Right ventricle myocardium superior (tissue), 1 donor: ENCODE data around the gene TMCO4. TPM values are rescaled to one million over a fixed set of nuclear protein-coding genes. Genes with fewer than 3 reads are reported as not detected.

Experiments used
- ATAC-seq: fragments of 200-7000 bp; cut with Tn5 transposase; one replicate; pipeline ENCODE4 v1.9.1; 2020; ENCODE audit warnings: mild to moderate bottlenecking; ENCODE audit not compliant: poor library complexity
- DNase-seq: peaks from one replicate; pipeline ENCODE4 v3.0.0-alpha.2; 2020
- intact Hi-C: fragments of 100-400 bp; cut with DNase I; formaldehyde crosslinking; loops from one replicate; pipeline ENCODE4 v1.11.2; 2022
- total RNA-seq: library from RNA; stranded (reverse); fragmentation: NEBNext Ultra II Directional; extraction: Animal tissue kit (Norgen Biotek cat#: 25700); gene quantifications from one replicate; pipeline ENCODE4 v1.2.1, GENCODE V29; 2021
- donor health status: DM: no; HTN: yes; CAD: no; lungs with severe emphysema.

Gene TMCO4
- total RNA-seq, 1 donor from 2014 or later, result 8.1 TPM

DNA sequence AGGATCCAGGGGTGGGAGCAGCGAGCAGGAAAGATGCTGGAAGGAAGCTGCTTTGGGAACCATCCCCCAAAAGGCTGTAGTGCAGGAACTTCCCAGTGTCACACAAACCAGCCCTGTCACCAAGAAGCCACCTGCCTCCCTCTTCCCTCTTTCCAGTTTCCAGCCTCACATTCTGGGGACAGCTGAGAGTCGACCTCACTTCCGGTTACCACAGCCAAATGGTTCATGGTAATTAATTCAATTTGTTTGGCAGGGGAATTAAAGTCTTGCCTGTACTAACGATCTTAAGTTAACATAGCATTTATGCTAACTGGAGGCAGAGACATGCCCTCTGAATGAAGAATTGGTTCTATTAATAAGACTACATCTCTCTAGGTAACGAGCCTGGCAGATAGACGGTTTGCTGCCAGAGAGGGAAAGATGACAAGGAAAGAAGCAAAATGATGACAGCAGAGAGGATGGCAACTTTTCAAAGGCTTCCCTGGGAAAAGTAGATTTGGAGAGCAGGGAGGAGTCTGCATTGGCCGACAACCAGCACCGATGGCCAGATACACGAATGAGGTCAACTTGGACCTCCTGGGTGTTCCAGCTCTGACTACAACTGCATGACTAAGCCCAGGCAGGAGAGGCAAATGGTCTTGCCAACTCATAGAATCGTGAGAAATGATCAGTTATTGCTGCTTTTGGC, 64.1 kb downstream of the TMCO4 start:
- intact Hi-C loops, result no loop called here
- ATAC-seq (peak; percentile 89), DNase-seq (peak; percentile 76)

DNA sequence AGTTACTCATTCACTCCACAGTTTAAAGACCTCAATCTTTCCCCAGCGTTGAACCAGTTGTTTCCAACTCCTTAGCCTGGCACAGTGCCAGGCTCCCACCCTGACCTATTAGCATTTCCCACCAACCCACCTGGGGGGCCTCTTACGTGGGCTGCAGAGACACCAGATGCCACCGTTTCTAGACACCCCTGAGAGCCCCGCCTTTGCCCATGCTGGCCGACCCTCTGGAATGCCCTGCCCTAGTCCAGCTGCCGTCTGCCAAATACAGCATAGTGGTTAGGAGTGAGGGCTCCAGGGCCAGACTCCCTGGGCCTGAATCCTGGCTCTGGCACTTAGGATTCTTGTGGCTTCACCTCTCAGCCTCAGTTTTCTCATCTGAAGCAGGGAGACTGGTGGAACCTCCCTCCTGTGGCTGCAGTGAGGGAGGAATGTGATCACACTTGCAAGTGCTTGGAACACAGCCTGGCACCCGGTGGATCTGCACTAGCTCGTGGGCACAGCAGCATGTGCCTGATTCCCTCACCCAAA, 65.2 kb downstream of the TMCO4 start:
- intact Hi-C loops, result no loop called here
- DNase-seq (peak; percentile 50), ATAC-seq (peak; percentile 43)

DNA sequence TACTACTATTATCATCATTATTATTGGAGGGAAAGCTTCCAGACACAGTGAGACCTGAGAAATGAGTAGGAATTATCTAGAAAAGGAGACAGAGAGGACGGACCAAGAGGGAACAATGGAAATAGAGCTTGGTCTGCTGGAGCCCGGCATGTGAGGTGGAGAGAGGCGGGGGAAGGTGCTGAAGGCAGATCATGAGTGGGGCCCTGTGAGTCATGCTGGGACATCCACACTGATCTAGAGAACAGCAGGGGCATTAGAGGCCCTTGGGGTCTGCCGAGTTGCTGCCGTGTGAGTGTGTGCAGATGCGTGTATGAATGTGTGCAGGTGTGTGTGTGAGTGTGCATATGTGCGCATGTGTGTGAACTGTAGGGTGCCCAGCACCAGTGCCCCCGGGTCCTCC, 65.7 kb downstream of the TMCO4 start:
- intact Hi-C loops, result no loop called here
- DNase-seq (no peak), ATAC-seq (no peak)

DNA sequence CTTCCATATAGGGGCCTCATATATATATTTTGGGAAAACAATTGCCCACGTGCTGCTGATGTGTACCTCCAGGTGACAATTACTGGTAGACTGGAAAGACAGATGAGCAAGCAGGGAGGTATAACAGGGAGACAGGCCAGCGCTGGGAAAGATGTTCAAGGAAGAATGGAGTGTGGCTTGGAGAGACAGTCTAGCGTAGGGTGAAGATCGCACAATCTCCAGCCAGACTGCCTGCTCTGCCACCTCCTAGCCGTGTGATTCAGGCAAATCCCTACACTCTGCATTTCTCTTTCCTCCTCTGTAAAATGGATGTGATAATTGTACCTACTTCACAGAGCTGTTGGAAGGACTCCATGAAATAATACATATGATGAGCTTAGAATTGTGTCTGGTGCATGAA, 66.1 kb downstream of the TMCO4 start:
- no peak for DNase-seq
- intact Hi-C loops, result no loop called here
- no peak for ATAC-seq

DNA sequence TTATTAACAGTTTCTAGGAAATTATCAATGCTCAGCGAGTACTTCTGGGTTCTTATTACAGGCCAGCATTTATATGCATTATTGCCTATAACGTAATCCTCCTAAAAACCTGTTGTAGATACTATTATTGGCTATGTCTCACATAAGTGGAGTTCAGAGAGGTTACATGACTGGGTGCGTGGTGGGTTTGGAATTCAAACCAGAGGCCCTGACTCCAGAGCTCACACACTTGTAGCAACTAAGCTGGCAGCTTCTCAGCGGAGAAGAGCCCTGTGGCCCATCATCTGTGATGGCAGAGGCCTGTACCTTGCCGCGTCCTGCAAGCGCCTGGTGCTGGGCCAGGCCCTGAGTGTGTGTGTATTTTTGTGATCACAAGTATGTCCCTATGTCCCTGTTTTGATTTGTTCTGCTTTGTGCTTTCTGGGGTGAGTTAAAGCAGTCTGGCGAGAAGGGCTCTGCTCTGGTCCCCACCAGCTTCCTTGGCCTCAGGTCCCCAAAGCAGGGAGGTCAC, 68.3 kb downstream of the TMCO4 start:
- DNase-seq (peak; percentile 50), ATAC-seq (no peak)
- intact Hi-C loops, result no loop called here

DNA sequence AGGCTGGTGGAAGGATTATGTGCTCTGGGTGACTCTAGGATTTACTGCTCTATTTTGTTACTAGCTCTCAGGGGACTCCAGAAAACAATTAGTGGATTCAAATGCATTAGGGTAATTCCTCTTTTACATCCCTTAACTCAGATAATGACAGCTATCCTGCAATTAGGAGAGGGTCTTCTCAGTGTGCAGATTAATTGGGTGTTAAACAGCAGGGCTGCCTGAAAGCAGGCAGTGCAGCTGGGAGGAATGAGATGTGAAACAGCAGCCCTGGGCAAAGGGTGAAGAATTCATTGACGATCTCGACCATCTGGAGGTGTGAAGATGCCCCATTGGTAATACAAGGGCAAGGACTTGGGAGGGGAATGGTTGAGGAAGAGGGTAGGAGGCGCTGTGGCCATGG, 68.9 kb downstream of the TMCO4 start:
- ATAC-seq (no peak), DNase-seq (no peak)
- intact Hi-C loops, result no loop called here

DNA sequence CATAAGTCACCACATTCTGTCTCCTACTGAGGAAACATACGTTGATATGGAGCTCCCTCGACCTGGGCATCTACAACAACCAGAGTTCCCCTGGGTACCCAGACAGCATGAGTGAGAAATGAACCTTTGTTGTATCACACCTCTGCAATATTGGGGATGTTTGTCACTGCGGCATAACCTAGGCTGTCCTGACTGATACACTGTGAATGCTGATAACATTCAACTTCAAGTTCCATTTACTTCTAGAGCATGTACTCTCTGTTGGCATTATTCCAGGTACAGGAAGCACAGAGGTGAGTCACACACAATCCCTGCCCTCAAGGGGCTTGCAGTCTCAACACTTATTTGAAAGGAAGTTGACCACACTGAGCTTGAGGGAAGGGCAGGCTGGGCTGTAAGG, 69.5 kb downstream of the TMCO4 start:
- ATAC-seq (no peak), DNase-seq (no peak)

DNA sequence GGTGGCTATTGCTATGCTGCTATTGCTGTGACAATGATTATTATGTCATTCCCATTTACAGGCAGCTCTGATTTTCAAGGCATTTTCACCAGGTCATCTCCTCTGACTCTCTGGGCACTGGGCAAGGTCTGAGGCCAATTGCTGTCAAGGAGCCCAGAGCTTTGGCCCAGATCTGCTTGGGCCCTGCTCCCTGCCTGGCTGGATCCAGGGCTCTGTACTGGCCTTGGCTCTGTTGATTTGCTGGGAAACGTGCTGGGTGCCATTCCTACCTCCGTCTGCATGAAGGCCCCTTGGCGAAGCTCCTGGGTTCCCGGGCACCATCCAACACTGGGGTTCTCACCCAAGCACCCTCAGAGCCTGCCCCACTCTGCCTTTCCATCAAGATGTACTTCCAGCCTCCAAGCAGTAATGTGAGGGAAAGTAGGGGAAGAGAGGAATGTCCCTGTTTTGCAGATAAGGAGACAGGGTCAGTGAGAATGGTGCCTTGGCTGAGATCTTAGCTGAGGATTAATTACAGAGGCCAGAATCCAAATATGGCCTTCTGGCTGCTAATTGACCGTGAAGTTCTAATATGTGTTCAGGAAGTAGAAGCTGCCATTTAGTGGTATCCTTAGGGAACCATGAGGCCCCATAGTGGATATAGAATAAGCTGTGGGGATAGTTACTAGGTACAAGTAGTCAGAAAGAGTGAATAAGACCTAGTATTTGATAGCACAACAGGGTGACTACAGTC, 71.1 kb downstream of the TMCO4 start:
- intact Hi-C loops, result no loop called here
- DNase-seq (no peak), ATAC-seq (peak; percentile 77)

More for the DNA sequence above, 69.5 kb downstream of the TMCO4 start:
- intact Hi-C loops, result no loop called here

DNA sequence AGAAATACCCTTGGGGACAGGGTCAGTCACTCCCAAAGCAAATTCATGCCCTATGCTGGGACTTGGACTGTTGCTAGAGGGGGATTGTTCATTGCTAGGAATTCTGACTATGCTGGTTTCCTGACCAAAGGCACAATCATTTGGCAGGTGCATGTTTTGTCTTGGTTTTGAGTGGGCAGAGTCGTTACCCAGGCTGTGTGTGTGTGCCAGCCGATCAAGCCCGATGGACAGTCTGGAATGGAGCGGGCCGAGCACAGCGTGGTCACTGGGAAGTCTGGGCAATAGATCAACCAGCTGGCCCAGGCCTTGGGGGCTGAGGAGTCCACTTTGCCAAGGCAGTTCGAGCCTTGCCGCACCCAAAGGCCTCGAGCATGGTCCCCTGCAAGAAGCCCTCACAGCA, 74.1 kb downstream of the TMCO4 start:
- ATAC-seq (no peak), DNase-seq (no peak)
- intact Hi-C loops, result no loop called here

DNA sequence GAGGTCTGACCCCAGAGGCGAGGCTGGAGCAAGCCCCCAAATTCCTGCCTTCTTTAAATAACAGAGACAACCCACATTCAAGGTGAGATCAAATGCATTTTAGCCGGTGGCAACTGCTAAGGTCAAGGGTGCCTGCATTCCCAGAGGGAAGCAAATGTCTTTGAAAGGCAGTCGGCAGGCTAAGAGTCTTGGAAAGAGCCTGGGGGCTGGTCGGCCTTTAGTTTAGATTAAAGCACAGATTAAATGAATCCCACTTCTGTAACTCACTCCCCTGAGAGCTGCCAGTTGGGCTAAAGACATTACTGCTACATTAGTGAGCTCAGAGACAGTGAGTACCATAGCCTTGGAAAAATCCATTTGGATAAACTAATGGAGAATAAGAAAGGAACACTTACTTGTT, 75.8 kb downstream of the TMCO4 start:
- no peak for DNase-seq
- ATAC-seq, result no peak
- intact Hi-C loops, result no loop called here

DNA sequence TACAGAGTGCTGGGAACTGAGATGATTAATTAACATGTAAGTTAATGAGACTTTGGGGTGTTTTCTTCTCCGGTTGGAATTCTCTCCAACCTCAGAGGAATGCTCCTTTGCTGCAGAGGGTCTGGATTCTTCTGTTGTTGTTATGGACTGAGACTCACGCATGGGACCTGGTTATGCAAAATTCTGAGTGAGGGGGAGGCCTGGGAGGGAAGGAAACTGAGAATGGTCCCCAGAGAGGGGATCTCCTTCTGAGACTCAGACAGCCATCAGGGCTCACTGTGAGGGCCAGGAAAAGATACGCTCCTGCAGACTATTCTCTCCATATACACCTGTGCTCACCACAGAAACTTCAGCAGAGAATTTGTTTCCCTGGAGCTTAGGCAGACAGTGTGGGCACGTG, 78.7 kb downstream of the TMCO4 start:
- intact Hi-C loops, result no loop called here

DNA sequence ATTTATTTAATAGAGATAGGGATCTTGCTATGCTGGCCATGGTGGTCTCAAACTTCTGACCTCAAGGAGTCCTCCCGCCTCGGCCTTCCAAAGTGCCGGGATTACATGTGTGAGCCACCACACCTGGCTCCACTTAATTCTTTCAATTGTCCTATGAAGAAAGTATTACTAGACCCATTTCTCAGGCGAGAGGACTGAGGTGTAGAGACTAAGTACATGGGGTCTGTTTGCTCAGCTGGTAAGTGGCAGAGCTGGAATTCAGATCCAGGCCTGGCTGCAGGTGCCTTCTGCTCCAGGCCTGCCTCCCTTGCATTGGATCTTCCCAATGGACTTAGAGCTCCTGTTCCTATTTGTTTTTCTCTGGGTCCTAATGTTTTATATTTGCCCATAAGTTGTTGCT, 79.5 kb downstream of the TMCO4 start:
- ATAC-seq (no peak), DNase-seq (no peak)
- intact Hi-C loops, result no loop called here

More for the DNA sequence above, 78.7 kb downstream of the TMCO4 start:
- DNase-seq (no peak), ATAC-seq (no peak)

DNA sequence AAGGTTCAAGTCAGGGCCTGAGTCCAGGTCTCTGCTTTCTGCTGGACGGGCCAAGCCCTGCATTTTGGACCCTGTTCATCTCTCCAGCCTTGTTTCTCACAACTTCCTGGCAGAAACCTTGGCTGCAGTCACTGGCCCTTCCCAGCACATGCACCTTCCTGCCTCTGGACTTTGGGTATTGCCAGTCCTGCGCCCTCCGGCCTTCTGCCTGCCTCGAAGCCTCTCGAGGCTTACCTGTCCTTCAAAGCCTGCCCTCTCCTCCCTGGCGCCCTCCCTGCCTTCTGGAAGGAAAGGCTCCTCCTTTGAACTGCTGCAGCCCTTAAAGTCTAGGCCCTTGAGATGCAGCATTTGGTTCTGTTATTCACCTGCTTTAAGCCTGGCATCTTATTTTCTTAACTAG, 82.2 kb downstream of the TMCO4 start:
- intact Hi-C loops, result no loop called here
- ATAC-seq, result no peak
- no peak for DNase-seq

DNA sequence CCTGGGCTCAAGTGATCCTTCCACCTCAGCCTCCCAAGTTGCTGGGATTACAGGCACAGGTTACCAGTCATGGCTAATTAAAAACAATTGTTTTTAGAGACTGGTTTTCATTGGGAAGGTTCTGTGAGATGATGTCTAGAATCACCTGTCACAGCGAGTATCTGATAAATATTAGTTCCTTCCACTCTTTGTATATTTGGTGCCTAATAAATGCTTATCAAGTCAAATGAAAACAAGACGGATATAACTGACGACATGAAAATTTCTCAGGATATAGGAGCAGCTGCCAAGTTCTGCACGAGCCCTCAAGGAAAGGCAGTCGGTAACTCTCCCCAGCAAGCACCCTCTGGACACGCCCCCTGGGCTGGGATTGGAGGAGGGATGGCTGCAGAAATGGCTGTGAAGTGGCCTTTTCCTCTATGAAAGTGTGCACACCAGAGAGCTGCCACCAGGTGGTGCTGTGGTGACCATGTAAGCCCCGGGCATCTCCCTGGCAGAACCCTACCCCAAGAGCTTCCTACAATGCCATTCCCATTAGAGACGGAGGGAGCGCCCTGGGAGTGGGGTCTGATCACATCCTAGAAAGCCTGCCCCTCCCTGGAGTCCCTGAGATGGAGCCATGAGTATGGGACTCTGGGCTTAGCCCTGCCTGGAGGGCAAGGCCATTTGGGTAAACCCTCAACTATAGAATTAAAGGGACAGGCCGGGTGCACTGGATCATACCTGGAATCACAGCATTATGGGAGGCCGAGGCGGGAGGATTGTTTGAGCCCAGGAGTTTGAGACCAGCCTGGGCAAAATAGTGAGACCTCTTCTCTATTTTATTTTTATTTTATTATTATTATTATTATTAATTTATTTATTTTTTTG, 84.1 kb downstream of the TMCO4 start:
- peak; percentile 93 for DNase-seq
- peak; percentile 95 for ATAC-seq
- intact Hi-C loops, result no loop called here

DNA sequence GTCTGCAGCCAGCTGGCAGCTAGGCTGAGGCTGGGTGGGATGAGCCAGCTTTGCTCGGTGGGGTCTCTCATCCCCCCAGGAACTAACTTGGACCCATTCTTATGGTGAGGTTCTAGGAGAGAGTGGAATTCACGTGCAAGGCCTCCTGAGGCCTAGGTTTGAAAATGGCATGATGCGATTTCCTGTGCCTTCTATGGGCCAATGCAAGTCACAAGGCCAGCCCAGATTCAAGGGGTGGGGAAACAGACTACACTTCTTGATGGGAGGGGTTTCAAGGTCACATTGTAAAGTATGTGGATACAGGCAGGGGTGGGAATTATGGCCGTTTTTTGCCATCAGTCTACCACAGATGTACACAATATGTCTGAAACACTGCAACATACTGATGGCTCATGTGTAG, 86.8 kb downstream of the TMCO4 start:
- intact Hi-C loops, result no loop called here

DNA sequence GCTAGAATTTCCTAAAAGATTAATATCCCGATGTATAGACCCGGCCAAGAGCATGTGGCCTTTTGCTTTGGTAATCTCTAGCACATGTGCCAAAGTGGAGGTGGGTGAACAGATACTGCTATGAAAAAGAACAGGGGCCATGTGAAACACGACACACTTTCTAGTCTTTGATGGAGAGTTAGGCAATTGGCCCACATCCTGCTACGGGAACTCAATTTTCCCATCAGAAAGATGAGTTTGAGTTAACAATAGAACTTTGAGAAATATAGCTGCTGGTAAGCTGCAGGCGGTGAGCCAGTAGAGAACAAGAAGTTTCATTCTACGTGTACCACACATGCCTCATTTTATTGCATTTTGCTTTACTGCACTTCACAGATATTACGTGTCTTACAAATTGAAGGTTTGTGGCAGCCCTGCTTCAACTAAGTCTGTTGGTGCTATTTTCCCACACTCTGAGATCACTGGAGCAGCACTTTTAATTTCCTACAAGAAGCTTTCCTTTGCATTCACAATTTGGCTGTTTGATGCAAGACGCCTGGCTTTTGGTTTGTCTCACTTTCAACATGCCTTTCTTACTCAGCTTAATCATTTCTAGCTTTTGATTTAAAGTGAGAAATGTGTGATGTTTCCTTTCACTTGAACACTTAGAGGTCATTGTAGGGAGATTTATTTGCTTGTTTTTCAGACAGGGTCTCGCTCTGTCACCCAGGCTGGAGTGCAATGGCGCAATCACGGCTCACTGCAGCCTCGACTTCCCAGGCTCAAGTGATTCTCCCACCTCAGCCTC, 88.7 kb downstream of the TMCO4 start:
- ATAC-seq, result no peak
- intact Hi-C loops, result no loop called here
- DNase-seq, result no peak

More for the DNA sequence above, 86.8 kb downstream of the TMCO4 start:
- DNase-seq (no peak), ATAC-seq (no peak)

DNA sequence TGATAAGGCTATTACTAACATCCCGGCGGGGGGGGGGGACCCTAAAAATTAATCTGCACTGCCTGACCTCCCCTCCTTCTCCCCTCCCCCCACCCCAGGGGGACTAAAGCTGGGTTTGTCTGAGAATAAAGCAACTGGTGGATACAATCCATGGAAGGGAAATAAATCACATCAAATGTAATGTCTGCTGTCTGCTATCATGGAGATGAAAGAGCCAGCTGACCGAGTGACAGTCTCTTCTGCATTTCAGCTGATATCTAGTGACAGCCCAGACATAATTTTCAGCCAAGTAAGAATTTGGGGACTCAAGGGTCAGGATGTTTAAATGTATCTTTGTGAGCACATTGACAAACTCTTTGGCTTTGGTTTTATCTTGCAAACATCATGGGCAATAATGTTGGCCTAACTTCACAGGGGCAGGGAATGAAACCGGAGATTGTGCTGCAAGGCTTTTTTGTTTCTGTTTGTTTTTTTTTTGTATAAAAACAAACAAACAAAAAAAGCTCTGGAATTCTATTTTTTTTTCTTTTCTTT, 90.4 kb downstream of the TMCO4 start:
- ATAC-seq (no peak), DNase-seq (no peak)
- intact Hi-C loops, result no loop called here

DNA sequence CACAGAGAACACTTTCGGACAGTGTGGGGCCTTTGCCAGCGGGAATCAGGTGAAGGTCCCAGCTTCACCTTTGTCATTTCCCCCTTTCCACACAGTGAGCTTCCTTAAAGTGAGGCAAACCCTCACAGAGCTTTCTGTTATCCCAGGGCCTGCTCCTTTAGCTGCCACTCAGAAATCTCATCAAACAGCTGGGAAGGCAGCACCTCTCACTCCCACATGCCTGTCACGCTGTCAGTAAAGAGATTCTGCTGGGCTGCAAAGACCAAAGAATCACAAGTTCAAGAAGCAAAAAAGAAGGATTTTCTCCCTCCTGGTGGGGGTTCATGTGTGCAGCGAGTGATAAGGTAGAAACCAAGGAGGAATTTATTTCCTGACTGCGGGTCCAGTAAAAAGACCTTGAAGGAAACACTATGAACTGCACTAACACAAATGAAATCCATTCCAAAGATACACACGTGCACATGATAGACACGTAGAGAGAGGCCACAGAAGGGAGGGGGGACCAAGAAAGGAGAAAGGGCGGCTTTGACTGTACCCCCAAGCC, 91.1 kb downstream of the TMCO4 start:
- ATAC-seq (no peak), DNase-seq (no peak)
- intact Hi-C loops, result no loop called here
